ENCODE results near the gene PALM3.

The PALM3 gene

DNA sequence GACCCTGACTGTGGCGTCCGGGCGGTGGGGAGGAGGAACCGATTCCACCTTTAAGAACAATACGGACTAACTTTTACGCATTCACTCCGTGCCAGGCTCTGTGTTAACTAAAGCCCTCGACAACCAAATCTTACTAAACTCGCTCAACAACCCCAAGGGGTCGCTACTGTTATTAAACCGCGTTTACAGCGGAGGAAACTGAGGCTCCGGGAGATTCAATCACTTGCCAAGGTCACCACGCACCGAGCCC is 27.5 kb upstream of the PALM3 start:
- peak; percentile 38 for DNase-seq (ENCODE audit: low read depth, low spot score)

GRCh38 chr19:14088634-14089411 is 26.9 kb upstream of the PALM3 start:
- no peak for DNase-seq (ENCODE audit: low read depth, low spot score)

DNA sequence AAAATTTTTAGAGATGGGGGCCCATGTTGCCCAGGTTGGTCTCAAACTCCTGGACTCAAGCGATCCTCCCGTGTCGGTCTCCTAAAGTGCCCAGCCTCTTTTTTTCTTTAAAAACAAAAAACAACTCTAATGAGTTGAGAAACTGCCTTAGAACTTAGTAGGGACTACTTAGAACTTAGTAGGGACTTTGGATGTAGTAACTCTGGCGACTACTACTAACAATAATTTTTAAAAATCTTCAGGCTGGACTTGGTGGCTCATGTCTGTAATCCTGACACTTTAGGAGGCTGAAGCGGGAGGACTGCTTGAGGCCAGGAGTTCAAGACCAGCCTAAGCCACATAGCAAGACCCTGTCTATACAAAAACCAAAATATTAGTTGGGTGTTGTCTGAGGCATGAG is 24.2 kb upstream of the PALM3 start:
- no peak for DNase-seq (ENCODE audit: low read depth, low spot score)

- DNase-seq (ENCODE audit: low read depth, low spot score) = no peak
Observed at GRCh38 chr19:14085309-14085995, 23.6 kb upstream of the PALM3 start, which contains the start of gene C19orf67. TSS of gene C19orf67 (minus strand) at chr19:14085783. CDS start at chr19:14085627, 156 bp downstream.

DNA sequence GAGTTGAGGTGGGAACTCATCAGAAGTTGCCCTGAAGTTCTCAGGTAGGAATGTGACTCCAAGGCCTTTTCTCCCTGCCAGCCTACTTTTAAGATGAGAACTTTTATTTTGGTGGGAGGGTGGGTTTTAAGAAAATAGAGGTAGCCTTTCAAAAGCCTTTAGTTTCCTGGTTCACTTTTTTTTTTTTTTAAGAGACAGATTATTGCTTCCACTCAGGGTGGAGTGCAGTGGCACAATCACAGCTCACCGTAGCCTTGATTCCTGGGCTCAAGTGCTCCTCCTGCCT is 20.7 kb upstream of the PALM3 start:
- DNase-seq (ENCODE audit: low read depth, low spot score) = no peak

DNA sequence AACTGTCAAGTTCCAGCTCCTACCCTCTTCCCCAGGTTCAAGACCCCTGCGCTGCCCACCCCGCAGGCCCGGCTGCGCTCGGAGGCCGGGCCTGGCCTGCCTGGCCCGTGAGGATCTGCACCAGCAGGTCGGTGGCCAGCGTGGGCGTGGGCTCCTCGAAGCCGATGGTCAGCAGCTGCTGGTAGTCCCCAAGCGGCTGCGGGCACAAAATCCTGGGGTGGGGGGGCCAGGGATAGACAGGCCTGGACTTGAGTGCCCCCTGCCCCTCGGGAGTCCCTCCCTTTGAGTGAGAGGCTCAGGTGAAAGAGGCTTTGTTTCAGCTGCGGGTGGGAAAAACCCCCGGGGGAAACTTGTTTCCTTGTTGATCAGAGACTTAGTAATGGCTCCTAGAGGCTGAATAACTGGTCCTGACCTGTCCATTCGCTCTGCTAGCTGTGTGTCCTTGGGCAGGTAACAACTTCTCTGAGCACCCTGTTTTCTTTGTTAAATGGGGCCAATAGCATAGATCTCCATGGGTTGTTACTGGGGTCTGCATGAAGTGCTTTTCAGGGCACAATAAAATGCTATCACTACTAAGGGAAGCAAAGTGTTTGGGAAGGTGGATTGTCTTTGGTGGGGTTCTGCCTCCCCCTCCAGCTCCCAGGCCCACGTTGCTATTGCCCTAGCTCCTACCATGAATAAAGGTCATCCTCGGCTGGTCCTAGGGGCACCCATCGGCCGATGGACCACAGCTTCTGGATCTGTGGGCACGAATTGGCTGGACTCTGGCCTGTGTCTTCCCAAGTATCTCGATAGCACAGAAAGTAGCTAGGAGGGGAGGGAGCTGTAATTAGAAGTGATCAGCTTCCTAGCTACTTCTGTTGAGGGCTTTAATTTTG is 20.2 kb upstream of the PALM3 start:
- DNase-seq (ENCODE audit: low read depth, low spot score) = peak; percentile 59

GRCh38 chr19:14080887-14081796 is 19.3 kb upstream of the PALM3 start:
- DNase-seq (ENCODE audit: low read depth, low spot score) = peak; percentile 100

DNA sequence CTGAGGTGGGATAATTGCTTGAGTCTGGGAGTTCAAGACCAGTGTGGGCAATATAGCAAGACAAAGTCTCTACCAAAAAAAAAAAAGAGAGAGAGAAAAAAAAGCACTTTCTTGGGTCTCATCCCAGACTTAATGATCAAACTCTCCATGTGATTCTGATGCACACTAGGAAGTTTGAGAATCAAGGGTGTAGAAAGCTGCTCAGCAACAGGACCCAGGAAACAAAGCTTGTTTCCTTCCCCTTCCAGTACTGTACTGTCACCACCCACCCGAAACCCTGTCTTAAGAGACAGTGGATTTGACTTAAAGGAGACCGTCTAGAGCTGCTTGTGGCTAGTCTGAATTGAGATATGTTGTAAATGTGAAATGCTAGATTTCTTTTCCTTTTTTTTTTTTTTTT is 16.5 kb upstream of the PALM3 start:
- DNase-seq (ENCODE audit: low read depth, low spot score) = no peak

- DNase-seq (ENCODE audit: low read depth, low spot score) = no peak
Observed at GRCh38 chr19:14073925-14074838, 12.3 kb upstream of the PALM3 start.

DNA sequence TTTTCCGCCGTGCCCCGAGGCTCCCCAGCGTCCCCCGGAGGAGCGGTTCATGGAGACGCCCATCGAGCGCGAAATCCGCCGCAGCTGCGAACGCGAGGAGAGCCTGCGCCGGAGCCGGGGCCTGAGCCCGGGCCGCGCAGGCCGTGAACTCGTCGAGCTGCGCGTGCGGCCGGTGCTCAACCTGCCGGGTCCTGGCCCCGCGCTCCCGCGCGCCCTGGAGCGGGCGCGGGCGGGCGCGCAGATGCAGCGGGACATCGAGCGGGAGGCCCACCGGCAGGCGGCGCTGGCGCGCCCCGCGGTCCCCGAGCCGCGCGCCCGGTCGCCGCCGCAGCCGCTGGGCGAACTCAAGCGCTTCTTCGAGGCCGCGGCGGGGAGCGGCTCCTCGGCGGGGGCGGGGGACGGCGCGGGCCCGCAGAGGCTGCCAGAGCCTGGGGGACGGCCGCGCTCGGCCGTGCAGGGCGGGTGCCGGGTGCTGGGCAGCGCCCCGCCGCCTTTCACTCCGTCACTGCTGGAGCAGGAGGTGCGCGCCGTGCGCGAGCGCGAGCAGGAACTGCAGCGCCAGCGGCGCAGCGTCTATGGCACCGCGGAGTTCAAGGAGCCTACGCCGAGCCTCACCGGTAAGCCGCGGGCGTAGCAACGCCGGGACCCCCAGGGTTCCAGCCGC is 11.5 kb upstream of the PALM3 start:
- peak; percentile 90 for DNase-seq (ENCODE audit: low read depth, low spot score)

DNA sequence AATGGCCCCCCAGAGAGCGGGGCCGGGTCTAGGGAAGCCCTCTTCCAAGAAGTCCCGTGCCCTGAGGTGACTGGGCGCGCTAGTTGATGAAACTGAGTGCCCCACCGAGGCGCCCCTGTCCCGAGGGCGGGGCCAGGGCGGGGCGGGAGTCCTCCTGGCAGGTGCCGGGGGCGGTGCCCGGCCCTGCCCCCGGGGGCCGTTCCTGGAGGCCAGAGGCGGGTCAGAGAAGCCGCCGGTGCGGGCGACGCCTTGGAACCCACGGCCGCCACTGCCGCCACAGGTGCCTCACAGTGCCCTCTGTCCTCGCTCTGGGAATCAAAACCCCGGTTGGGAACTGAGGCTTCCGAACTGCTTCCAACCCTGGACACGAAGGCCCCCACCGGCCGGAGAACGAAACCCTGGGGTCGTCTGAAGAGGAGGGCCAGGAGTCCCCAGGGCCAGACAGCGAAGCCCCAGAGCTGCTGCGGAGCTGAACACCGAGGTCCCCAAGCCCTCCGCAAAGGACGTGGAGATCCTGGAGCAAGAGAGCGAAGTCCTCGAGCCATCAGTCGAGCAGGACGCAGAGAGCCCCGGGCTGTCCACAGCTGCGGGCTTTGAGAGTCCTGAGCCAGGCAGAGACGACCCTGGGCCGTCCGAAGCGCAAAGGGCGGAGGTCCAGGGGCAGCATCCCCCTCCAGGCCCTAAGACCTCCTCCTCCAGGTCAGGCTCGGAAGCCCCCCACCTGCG is 10.8 kb upstream of the PALM3 start, which contains the start of gene MISP3:
TSS of gene MISP3 (plus strand) at position 252 of the 726 bp plus-strand sequence. CDS start 524 bp downstream, outside the sequence.
- no peak for DNase-seq (ENCODE audit: low read depth, low spot score)

GRCh38 chr19:14070268-14071050 is 8.6 kb upstream of the PALM3 start:
- no peak for DNase-seq (ENCODE audit: low read depth, low spot score)

DNA sequence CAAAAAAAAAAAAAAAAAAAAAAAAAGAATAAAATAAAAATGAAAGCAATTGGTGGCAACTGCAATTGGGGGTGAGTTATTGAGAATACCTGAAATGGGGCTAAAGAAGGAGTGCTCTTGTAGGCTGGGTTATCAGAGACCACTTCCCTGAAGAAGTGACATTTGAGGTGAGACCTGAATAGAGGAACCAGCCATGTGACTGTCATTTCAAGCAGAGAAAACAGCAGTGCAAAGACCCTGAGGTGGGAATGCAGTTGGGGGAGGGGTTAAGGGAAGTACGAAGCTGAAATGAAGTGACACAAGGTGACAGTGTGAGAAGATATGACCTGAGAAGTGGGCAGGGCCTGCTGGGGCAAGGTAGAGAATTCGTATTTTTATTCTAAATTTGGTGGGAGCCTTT is 4.3 kb upstream of the PALM3 start:
- DNase-seq (ENCODE audit: low read depth, low spot score) = no peak

DNA sequence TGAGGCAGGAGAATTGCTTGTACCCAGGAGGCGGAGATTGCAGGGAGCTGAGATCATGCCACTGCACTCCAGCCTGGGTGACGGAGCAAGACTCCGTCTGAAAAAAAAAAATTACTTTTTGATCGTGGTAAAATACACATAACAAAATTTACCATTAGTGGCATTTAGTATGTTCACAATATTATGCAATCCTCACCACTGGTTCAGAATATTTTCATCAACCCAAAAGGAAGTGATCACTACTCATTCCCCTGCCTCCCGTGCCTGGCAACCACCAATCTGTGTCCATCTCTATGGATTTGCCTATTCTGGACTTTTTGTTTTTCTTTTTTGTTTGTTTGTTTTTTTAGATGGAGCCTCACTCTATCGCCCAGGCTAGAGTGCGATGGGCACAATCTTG is 1.2 kb upstream of the PALM3 start:
- DNase-seq (ENCODE audit: low read depth, low spot score) = no peak

DNA sequence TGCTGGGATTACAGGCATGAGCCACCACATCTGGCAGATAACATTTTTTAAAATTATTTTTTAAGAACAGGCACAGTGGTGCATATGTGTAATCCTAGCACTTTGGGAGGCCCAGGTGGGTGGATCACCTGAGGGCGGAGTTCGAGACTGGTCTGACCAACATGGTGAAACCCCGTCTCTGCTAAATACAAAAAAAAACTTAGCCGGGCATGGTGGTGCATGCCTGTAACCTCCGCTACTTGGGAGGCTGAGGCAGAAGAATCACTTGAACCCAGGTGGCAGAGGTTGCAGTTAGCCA is 631 bp upstream of the PALM3 start:
- DNase-seq (ENCODE audit: low read depth, low spot score) = no peak

DNA sequence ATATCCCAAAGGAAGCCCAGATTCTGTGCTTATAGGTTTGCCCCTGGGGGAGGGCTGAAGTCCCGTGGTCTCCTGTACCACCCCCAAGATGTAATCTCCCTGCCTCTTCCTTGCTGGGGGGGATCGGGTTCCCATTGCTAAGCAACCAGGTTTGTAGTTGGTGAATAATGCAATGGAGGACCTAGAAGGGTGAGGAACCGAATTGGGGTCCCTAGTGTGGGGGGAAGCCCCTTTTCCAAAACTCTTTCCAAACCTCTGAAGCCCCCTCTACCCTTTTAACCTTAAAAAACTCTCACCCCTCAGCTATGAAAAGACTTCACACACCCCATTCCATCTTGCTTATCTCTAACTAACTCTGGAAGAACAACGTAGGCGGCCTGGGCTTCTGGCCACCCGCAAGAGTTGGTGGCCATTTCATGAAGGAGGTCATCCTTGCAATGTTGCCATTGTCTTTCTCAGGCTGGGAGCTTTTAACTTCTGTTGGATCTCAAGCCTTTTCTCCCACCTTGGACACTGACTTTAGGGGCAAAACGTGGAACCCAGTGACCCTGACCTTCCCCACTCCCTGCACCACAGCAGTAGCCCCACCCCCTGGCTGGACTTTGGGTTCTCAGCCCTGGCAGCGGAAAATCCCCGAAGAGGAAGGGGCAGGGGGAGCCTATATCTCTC is 661 bp downstream of the PALM3 start:
- DNase-seq (ENCODE audit: low read depth, low spot score) = no peak

- DNase-seq (ENCODE audit: low read depth, low spot score) = no peak
Observed at GRCh38 chr19:14059652-14060155, 2.2 kb downstream of the PALM3 start.

DNA sequence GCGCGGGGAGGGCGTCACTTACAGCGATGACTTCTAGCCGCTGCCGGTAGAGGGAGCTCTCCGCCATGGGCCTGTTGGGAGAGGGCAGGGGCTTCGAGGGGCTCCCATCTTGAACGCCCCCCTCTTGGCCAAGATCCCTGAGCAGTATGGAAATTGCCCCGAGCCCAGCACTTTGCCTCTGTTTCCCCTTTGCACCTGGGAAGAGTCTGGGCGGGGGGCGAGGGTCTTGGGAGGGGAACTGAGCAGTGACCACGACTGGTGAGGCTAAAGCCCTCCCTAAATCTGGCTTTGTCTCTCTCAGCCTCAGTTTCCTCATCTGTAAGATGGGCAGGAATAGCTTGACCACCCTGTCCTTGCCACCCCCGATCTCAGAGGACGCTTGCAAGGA is 2.8 kb downstream of the PALM3 start:
- no peak for DNase-seq (ENCODE audit: low read depth, low spot score)
